ENCODE measurements around the gene AEBP1.
"Not testable (repeated sequence)": the region's sequence is repeated elsewhere in the genome, so short reads cannot be mapped to it uniquely, and the experiment has no call there.

AEBP1 gene

GRCh38 chr7:44117801-44118429, 13.8 kb downstream of the AEBP1 start:
- DNase-seq = no peak

GRCh38 chr7:44119829-44120380, 15.8 kb downstream of the AEBP1 start:
- DNase-seq = no peak

DNA sequence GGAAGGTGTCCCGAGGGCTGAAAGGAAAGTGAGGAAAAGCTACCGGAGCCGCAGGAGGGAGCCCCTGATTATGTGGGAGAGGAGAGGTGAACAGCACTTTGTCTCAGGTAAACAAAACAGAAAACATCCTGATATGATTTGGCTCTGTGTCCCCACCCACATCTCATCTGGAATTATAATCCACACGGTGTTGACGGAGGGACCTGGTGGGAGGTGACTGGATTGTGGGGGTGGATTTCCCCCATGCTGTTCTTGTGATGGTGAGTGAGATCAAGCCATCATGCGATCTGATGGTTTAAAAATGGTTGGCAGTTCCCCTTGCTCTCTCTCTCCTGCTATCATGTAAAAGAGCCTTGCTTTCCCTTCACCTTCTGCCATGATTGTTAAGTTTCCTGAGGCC, 16.2 kb downstream of the AEBP1 start:
- no peak for DNase-seq

DNA sequence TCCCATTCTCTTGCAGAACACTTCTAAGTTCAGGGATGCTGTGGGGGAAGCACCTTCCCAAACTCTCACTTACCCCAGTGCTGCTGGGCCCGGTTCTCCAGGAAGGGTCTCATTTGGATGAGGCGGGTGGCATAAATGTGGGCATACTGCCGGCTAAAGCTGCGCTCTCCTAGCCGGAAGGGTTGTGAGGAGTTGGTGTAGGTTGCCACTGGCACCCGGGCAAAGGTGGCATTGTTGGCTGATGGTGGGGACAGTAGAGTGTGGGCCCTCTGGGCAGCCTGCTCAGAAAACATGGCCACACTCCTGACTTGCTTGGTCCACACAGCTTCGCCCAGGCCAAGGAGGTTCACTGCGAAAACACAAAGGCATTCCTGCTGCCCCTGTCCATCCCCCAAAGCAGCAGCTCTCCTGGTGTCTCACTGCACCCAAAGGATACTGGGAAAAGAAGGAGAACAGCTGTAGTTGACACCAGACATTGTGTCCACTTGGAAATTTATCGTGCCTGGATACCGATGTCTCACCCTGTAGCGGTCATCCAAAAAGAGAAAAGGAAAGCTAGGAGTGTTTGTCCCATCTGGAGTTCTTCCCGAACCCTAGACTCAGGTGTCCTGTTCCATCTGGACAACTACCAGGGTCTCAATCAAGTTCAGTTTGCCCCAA, 17.7 kb downstream of the AEBP1 start:
- DNase-seq = no peak

- DNase-seq = no peak
Observed at GRCh38 chr7:44122529-44122928, 18.4 kb downstream of the AEBP1 start.

GRCh38 chr7:44123190-44124003, 19.3 kb downstream of the AEBP1 start, which contains the start of gene POLD2:
Gene POLD2 (minus strand): TSS chr7:44123548. CDS start chr7:44122053, 1,495 bp downstream.
- DNase-seq = peak; percentile 68 to 97 (median 93)

DNA sequence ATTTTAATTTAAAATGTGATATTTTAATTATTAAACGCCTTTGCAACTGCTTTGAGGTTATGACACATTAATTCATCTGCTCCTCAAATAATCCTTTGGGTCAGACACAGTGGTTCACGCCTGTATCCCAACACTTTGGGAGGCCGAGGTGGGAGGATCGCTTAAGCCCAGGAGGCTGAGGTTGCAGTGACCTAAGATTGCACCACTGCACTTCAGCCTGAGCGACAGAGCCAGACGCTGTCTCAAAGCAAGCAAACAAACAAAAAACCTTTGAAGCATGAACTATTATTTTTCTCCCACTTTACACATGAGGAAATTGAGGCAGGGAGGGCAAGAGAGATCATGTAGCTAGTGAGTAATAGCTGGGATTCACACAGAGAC, 20.7 kb downstream of the AEBP1 start:
- no peak for DNase-seq

GRCh38 chr7:44126574-44126973, 22.4 kb downstream of the AEBP1 start:
- DNase-seq = not testable (repeated sequence)

DNA sequence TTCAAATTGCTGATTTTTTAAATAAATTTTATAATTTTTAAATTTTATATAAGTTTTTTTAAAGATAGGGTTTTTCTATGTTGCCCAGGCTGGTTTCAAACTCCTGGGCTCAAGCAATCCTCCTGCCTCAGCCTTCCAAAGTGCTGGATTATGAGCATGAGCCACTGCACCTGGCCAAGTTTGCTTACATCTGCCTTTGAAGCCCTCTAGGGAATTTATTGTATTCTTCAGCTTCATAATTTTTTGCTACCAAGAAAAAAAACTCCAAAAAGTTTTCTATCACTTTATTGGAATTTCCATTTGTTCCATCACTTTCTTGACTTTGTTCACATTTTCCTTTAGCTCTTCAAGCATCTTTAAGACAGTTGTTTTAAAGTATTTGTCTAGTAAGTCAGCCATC, 23.0 kb downstream of the AEBP1 start:
- DNase-seq = no peak

DNA sequence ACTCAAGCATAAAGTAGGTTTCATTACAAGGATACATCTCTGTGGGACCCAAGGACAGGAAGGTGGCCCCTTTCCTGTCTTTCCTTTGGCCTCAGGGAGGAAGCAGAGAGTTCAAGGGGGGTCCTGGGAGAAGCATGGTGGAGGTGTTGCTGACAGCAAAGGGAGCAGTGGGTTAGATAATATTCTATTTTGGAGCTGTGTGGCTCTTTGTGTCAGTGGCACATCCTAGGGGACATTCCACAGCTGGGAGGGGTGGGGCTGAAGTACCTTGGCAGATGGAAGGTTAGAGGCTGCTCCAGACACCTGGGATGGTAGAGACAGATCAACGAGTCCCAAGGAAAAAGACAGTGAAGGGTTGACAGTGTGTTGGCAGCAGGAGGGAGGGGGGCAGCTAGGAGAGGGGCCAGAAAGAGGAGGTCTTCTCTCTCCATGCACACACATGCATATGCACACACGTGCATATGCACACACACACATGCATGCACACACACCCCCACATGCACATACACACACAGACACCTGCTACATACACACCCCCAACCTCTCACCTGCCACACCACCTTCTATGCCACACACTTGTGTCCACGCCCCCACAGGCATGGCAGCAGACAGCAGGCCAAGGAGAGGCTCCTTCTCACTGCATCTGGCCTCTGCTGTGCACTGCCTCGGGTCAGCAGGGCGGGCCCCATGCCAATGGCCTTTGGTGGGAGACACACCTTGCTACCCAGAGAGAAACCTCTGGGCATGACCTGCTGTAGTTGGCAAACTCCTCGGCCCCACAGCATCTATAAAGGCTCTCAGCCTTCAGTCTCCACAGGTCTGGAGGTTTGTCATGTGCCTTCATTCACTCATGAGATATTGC, 24.8 kb downstream of the AEBP1 start:
- DNase-seq = no peak

DNA sequence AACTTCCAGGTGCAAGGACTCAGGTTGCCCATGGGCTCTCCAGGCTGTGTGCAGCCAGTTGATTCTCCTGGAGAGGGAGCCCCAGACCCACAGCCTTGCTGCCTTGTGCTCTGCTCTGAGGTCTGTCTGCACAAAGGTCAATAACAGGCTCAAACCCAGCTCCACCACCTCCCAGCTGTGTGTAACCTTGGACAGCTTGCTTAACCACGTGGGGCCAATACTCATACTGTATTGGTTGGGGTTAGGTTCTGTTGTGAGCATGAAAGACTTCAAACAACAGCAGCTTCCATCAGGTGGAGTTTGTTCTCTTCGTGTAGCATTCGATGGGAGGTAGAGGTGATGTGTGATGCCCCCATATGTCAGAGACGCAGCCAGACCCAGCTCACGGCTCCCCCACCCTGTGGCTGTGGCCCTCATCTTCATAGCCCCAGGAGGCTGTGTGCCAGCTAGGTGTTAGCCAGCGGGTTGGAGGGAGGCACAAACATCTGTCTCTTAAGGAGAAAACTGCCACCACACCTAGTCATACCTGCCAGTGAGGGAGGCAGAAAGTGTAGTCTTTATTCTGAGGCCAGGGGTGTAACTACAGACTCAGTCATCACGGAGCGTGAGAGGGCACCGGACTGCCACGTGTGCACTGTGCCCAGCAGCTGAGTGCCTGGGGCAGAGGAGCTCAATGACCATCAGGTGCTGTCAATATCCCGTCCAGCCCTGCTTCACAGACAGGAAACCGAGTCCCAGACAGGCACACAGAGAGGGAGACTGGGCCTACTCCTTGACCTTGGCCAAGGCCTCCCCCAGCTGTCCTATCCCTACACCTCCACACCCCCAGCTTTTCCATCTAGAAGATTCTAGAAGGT, 27.3 kb downstream of the AEBP1 start:
- no peak for DNase-seq

GRCh38 chr7:44132039-44132438, 27.9 kb downstream of the AEBP1 start:
- no peak for DNase-seq

- no peak for DNase-seq
Observed at GRCh38 chr7:44133295-44133694, 29.1 kb downstream of the AEBP1 start.

DNA sequence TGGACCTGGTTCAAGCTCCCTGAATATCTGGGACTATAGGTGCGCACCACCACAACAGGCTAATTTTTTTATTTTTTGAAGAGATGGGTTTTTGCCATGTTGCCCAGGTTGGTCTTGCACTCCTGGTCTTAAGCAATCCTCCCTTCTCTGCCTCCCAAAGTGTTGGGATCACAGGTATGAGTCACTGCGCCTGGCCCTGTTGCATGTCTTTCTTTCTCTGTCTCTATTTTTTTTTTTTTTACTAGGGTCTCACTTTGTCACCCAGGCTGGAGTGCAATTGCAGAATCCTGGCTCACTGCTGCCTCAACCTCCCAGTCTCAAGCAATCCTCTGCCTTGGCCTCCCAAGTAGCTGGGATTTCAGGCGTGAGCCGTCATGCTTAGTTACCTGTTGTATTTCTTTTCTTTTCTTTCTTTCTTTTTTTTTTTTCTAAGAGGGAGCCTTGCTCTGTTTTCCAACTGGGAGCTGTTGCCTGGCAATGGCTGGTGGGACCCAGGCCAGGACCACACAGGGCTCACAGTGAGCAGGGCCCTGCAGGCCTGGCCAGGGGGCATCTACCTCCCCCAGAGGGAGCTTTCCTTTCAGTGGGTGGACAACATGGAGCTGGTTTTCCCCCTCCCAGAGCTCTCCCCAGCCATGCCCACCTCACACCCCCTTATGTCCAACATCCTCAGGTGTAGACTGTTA, 30.9 kb downstream of the AEBP1 start:
- peak in 2 of 14 donors; percentile 25 to 36 for DNase-seq

GRCh38 chr7:44136731-44137130, 32.6 kb downstream of the AEBP1 start:
- DNase-seq = no peak

DNA sequence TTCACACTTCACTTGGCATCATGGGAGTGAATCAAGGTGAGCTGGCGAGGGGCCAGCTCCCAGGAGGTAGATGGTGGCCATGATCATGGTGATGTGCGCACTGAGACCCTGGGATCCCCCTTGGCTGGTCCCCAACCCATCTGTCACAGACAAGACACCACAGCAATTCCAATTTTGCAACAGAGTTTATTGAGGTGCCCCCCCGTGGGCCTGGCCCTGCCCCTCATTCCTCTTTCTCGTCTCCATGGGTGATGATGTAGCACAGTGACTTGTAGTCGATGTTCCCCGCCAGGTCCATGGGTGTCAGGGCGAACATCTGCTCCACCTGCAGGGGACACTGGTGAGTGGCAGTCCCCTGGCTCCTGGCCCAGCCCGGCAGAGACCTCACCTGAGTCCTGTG, 34.6 kb downstream of the AEBP1 start:
- no peak for DNase-seq

- no peak for DNase-seq
Observed at GRCh38 chr7:44139311-44140010, 35.3 kb downstream of the AEBP1 start.

GRCh38 chr7:44140341-44140740, 36.2 kb downstream of the AEBP1 start:
- no peak for DNase-seq

GRCh38 chr7:44141221-44141850, 37.2 kb downstream of the AEBP1 start, which contains the start of gene MYL7:
Gene MYL7 (minus strand): TSS chr7:44141332. CDS start chr7:44141305, 27 bp downstream.
- no peak for DNase-seq

Measured in C1 segment of cervical spinal cord (tissue), 14 donors.